A673 (cell line): ENCODE measurements around the gene PBRM1. TPM values are rescaled to one million over a fixed set of nuclear protein-coding genes. Genes with fewer than 3 reads are reported as not detected.
A peak's percentile ranks its signal among the peaks of the same experiment; 100 is the strongest.

Source experiments
- BruUV-seq: library from RNA; stranded (reverse); fragments of 400-500 nt; replicated peaks from 2 replicates; lab custom pipeline; 2021; lab: Mats Ljungman, UMichigan
- CTCF ChIA-PET: fragments of 300-600 bp; sonication (Branson Sonifier 250); formaldehyde crosslinking; loops from one replicate; lab custom pipeline; 2022; ENCODE audit warnings: antibody characterized with exemption; lab: Charles Lee
- POLR2A ChIA-PET: fragments of 300-600 bp; sonication (Branson Sonifier 250); formaldehyde crosslinking; loops from one replicate; lab custom pipeline; 2022; ENCODE audit warnings: antibody characterized with exemption; ENCODE audit not compliant: low non-redundant PET; lab: Charles Lee
- DNase-seq: peaks from one replicate; pipeline ENCODE4 v3.0.0-alpha.2; 2015; ENCODE audit warnings: low spot score
- H3K27ac ChIP-seq: fragments of 200-600 bp; sonication (generic); 2 replicates; pipeline ENCODE4 v1.5.1; 2016; ENCODE audit warnings: mixed run types, low read depth, mild to moderate bottlenecking, mixed read lengths, antibody characterized with exemption, low read length; ENCODE audit not compliant: poor library complexity, severe bottlenecking
- H3K27me3 ChIP-seq: fragments of 200-600 bp; sonication (generic); replicated peaks from 2 replicates; pipeline ENCODE4 v1.6.1; 2017; ENCODE audit warnings: mixed run types, low read depth, mild to moderate bottlenecking, mixed read lengths, antibody characterized with exemption, low read length; ENCODE audit not compliant: insufficient read depth, poor library complexity
- H3K36me3 ChIP-seq: fragments of 200-600 bp; sonication (generic); 2 replicates; pipeline ENCODE4 v1.6.1; 2016; ENCODE audit warnings: mixed run types, mild to moderate bottlenecking, mixed read lengths, antibody characterized with exemption, low read length; ENCODE audit not compliant: insufficient read depth, poor library complexity, severe bottlenecking
- H3K4me1 ChIP-seq: fragments of 200-600 bp; sonication (generic); 2 replicates; pipeline ENCODE4 v1.6.1; 2017; ENCODE audit warnings: mixed run types, mild to moderate bottlenecking, mixed read lengths, antibody characterized with exemption, low read length; ENCODE audit not compliant: insufficient read depth, poor library complexity, severe bottlenecking
- H3K4me3 ChIP-seq: fragments of 200-600 bp; sonication (generic); 2 replicates; pipeline ENCODE4 v1.5.1; 2016; ENCODE audit warnings: low read depth, mixed run types, mild to moderate bottlenecking, mixed read lengths, low read length; ENCODE audit not compliant: poor library complexity, severe bottlenecking
- H3K9me3 ChIP-seq: fragments of 200-600 bp; sonication (generic); 2 replicates; pipeline ENCODE4 v1.6.1; 2016; ENCODE audit warnings: mixed run types, low read depth, mild to moderate bottlenecking, mixed read lengths, antibody characterized with exemption, low read length; ENCODE audit not compliant: poor library complexity, severe bottlenecking
- EZH2 ChIP-seq: fragments of 200-600 bp; sonication (generic); IDR thresholded peaks from 2 replicates; pipeline ENCODE4 v1.6.1; 2017; ENCODE audit warnings: borderline replicate concordance, low read depth, mild to moderate bottlenecking, mixed read lengths, antibody characterized with exemption, low read length; ENCODE audit not compliant: poor library complexity, severe bottlenecking
- intact Hi-C: fragments of 100-400 bp; cut with micrococcal nuclease; formaldehyde crosslinking; loops from one replicate; pipeline ENCODE4 v1.10.0; 2022; ENCODE audit not compliant: unreplicated experiment
- total RNA-seq: library from RNA; stranded (reverse); gene quantifications from 2 replicates; pipeline ENCODE4 v1.2.3, GENCODE V29; 2021
- TF ChIP-seq, protein P1 (sequence below): fragments of 300-800, 200-600 bp; sonication (generic); conservative IDR thresholded peaks from 2 replicates; pipeline ENCODE4 v1.5.1; 2017; ENCODE audit warnings: low read depth, mild to moderate bottlenecking, antibody characterized with exemption, low read length, moderate library complexity, mixed read lengths

The PBRM1 gene
- total RNA-seq, 1 experiment from 2014 or later, result 65.0 TPM

DNA sequence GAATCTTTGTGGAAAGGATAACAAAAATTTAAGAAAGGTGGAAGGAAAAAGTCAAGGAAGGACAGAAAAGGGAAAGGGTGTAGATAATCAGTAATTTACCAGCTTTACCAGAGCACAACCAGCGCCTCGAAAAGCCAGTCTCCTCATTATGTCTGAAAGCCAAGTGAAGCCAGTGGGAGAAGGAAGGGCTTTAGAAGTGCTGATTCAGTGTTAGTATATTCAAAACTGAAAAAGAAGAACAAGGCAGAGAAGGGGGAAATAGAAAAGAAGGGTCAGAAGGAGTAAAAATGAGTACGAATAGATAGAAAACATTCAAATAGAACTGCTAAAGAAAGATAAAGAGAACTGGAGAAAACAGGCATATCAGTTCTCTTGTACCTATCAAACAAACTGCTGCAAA, 4.1 kb downstream of the PBRM1 start:
- DNase-seq, result no peak
- intact Hi-C loops, result no loop called here
- ChIA-PET POLR2A (no interaction called here), CTCF (no interaction called here)
- Histone ChIP-seq H3K36me3 (peaks cover 21% of the 10 kb centered on the region), H3K27me3 (no peaks in the 10 kb centered on the region), H3K4me3 (no peak overlapping the region), H3K27ac (peak overlapping the region; percentile 30), H3K4me1 (peaks cover 7% of the 10 kb centered on the region), H3K9me3 (no peaks in the 10 kb centered on the region)
- TF ChIP-seq, protein P1, sequence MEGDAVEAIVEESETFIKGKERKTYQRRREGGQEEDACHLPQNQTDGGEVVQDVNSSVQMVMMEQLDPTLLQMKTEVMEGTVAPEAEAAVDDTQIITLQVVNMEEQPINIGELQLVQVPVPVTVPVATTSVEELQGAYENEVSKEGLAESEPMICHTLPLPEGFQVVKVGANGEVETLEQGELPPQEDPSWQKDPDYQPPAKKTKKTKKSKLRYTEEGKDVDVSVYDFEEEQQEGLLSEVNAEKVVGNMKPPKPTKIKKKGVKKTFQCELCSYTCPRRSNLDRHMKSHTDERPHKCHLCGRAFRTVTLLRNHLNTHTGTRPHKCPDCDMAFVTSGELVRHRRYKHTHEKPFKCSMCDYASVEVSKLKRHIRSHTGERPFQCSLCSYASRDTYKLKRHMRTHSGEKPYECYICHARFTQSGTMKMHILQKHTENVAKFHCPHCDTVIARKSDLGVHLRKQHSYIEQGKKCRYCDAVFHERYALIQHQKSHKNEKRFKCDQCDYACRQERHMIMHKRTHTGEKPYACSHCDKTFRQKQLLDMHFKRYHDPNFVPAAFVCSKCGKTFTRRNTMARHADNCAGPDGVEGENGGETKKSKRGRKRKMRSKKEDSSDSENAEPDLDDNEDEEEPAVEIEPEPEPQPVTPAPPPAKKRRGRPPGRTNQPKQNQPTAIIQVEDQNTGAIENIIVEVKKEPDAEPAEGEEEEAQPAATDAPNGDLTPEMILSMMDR, result no peak
- TF ChIP-seq EZH2, result no peak
- BruUV-seq, result no TSS peak

DNA sequence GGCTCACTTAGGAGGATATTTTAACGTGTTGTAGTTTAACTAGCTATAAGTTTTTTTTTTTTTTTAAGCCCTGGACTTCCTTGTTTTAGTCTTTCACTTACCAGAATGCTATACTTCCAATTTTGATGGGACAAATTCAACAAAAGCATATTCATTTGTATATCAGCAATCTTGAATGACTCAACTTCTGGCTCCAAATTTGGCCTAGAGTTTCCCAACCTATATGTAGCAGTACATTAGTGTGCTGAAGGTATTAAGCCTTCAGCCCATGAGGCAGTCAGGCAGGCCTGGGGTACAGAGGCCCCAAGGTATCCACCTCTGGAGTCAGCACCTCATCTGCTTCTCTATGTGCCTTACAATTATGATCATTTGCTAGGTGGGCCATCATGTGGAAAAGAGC, 5.9 kb downstream of the PBRM1 start:
- H3K4me3 ChIP-seq, result no peak overlapping the region
- intact Hi-C loops, result no loop called here
- peaks cover 26% of the 10 kb centered on the region for H3K36me3 ChIP-seq
- POLR2A ChIA-PET, result no interaction called here
- peak overlapping the region; percentile 68 for H3K27ac ChIP-seq
- BruUV-seq, result no TSS peak
- H3K27me3 ChIP-seq, result no peaks in the 10 kb centered on the region
- TF ChIP-seq, protein P1, result no peak
- no peak for TF ChIP-seq EZH2
- peaks cover 7% of the 10 kb centered on the region for H3K4me1 ChIP-seq
- no peaks in the 10 kb centered on the region for H3K9me3 ChIP-seq
- CTCF ChIA-PET, result no interaction called here
- DNase-seq, result no peak

DNA sequence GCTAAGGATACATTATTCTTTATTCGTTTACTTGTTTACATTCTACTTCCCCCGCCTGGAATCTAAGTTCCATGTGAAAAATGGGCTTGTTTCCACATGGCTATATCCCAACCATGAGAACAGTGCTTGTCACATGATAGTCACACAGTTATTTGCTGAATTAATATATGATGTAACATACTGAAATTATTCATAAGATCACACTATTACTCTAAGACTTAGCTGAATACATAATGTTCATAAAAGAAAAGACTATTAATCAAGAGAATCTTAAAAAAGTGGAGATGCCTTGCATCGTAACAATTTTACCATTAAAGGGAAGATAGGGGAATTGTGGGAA, 6.5 kb downstream of the PBRM1 start:
- no peaks in the 10 kb centered on the region for H3K27me3 ChIP-seq
- ChIA-PET POLR2A (no interaction called here), CTCF (no interaction called here)
- H3K9me3 ChIP-seq, result no peaks in the 10 kb centered on the region
- intact Hi-C loops, result no loop called here
- peak; percentile 1 for DNase-seq
- peaks cover 27% of the 10 kb centered on the region for H3K36me3 ChIP-seq
- peaks cover 7% of the 10 kb centered on the region for H3K4me1 ChIP-seq
- H3K4me3 ChIP-seq, result no peak overlapping the region
- no peak for TF ChIP-seq EZH2
- TF ChIP-seq, protein P1, result no peak
- H3K27ac ChIP-seq, result peak overlapping the region; percentile 68
- no TSS peak for BruUV-seq
